Mesothelial cell of epicardium (in vitro differentiated cells): ENCODE data around the gene CLCN7. TPM values are rescaled to one million over a fixed set of nuclear protein-coding genes. Genes with fewer than 3 reads are reported as not detected.
"Not testable (repeated sequence)": the region's sequence is repeated elsewhere in the genome, so short reads cannot be mapped to it uniquely, and the experiment has no call there.

Source experiments
- DNase-seq, 2 experiments: peaks; one replicate each; pipeline ENCODE4 v3.0.0; 2021; ENCODE audit warnings: low spot score in 2 of 2; ENCODE audit not compliant: unreplicated experiment in 2 of 2
- H3K27ac Mint-ChIP-seq: 2 replicates; pipeline ENCODE4 v1.8.0; 2021; ENCODE audit warnings: mixed read lengths
- H3K27me3 Mint-ChIP-seq: 2 replicates; pipeline ENCODE4 v1.8.0; 2021; ENCODE audit warnings: low read depth, mixed read lengths
- H3K36me3 Mint-ChIP-seq: 2 replicates; pipeline ENCODE4 v1.8.0; 2021; ENCODE audit warnings: mixed read lengths
- H3K4me1 Mint-ChIP-seq: 2 replicates; pipeline ENCODE4 v1.8.0; 2021; ENCODE audit warnings: mixed read lengths
- H3K4me3 Mint-ChIP-seq: 2 replicates; pipeline ENCODE4 v1.8.0; 2021; ENCODE audit warnings: mild to moderate bottlenecking, moderate library complexity, mixed read lengths
- H3K9me3 Mint-ChIP-seq: 2 replicates; pipeline ENCODE4 v1.8.0; 2021; ENCODE audit warnings: mixed read lengths
- CTCF ChIP-seq: fragments of 200-600 bp; sonication (generic); IDR thresholded peaks from one replicate; pipeline ENCODE4 v1.5.0; 2021; ENCODE audit warnings: antibody characterized with exemption; ENCODE audit not compliant: unreplicated experiment
- total RNA-seq: library from RNA; stranded (reverse); gene quantifications from 3 replicates; pipeline ENCODE4 v1.2.1, GENCODE V29; 2021

Gene CLCN7
- total RNA-seq, 1 donor from 2014 or later, result 94.6 TPM

- Mint-ChIP-seq H3K4me3 (no peak overlapping the region), H3K27me3 (no peaks in the 10 kb centered on the region), H3K27ac (no peak overlapping the region), H3K4me1 (no peaks in the 10 kb centered on the region), H3K9me3 (no peaks in the 10 kb centered on the region), H3K36me3 (no peaks in the 10 kb centered on the region)
- no peak for TF ChIP-seq CTCF
- DNase-seq, result no peak
Measured at GRCh38 chr16:1442697-1443096, 32.1 kb downstream of the CLCN7 start.

GRCh38 chr16:1441391-1441829 lies 33.4 kb downstream of the CLCN7 start:
- DNase-seq, result no peak
- no peak overlapping the region for H3K4me3 Mint-ChIP-seq
- no peak for TF ChIP-seq CTCF
- H3K36me3 Mint-ChIP-seq, result no peaks in the 10 kb centered on the region
- no peaks in the 10 kb centered on the region for H3K4me1 Mint-ChIP-seq
- H3K27me3 Mint-ChIP-seq, result no peaks in the 10 kb centered on the region
- H3K27ac Mint-ChIP-seq, result no peak overlapping the region
- H3K9me3 Mint-ChIP-seq, result no peaks in the 10 kb centered on the region

- not testable (repeated sequence) for H3K27me3 Mint-ChIP-seq, H3K36me3 Mint-ChIP-seq, H3K4me1 Mint-ChIP-seq, H3K9me3 Mint-ChIP-seq, H3K27ac Mint-ChIP-seq, H3K4me3 Mint-ChIP-seq, DNase-seq
Measured at GRCh38 chr16:1439699-1440074, 35.1 kb downstream of the CLCN7 start.

- Mint-ChIP-seq H3K36me3 (no peaks in the 10 kb centered on the region), H3K4me1 (no peaks in the 10 kb centered on the region), H3K4me3 (no peak overlapping the region), H3K27me3 (no peaks in the 10 kb centered on the region), H3K9me3 (no peaks in the 10 kb centered on the region), H3K27ac (no peak overlapping the region)
- no peak for DNase-seq
- no peak for TF ChIP-seq CTCF
Measured at GRCh38 chr16:1439058-1439698, 35.6 kb downstream of the CLCN7 start.

- Mint-ChIP-seq H3K27ac (no peak overlapping the region), H3K27me3 (no peaks in the 10 kb centered on the region), H3K36me3 (no peaks in the 10 kb centered on the region), H3K4me1 (no peaks in the 10 kb centered on the region), H3K9me3 (no peaks in the 10 kb centered on the region), H3K4me3 (no peak overlapping the region)
- TF ChIP-seq CTCF, result no peak
- no peak for DNase-seq
Measured at GRCh38 chr16:1438229-1439057, 36.4 kb downstream of the CLCN7 start.

GRCh38 chr16:1437606-1438005 lies 37.2 kb downstream of the CLCN7 start:
- Mint-ChIP-seq H3K9me3 (no peaks in the 10 kb centered on the region), H3K4me3 (no peak overlapping the region), H3K4me1 (no peaks in the 10 kb centered on the region), H3K27me3 (no peaks in the 10 kb centered on the region), H3K27ac (no peak overlapping the region), H3K36me3 (no peaks in the 10 kb centered on the region)
- no peak for DNase-seq
- no peak for TF ChIP-seq CTCF
